ENCODE data around the gene PHF19.

The PHF19 gene

DNA sequence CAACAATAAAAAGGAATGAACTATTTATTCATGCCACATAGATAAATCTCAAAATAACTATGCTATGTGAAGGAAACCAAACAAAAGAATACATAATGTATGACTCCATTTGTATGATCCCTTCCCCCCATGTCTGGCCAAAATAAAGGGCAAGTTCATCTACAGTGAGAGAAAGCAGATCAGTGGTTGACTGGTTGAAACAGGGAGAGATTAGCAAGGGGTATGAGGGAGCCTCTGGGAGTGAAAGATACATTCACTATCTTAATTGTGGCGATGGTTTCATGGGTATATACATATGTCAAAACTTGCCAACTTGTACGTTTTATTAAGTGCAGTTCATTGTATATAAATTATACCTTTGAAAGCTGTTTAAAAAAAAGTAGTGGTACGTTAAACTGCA lies 39.1 kb downstream of the PHF19 start:
- no peak overlapping the region for H3K4me3 ChIP-seq (ENCODE audit: low read depth, low read length)
- CTCF ChIA-PET, result no interaction called here
- no peak for DNase-seq (ENCODE audit: low read depth, low spot score)
- POLR2A ChIA-PET, result no interaction called here
- TF ChIP-seq CTCF (IDR thresholded peaks at IDR 0.05; ENCODE audit: insufficient read depth, low read length, missing control alignments), result no peak

DNA sequence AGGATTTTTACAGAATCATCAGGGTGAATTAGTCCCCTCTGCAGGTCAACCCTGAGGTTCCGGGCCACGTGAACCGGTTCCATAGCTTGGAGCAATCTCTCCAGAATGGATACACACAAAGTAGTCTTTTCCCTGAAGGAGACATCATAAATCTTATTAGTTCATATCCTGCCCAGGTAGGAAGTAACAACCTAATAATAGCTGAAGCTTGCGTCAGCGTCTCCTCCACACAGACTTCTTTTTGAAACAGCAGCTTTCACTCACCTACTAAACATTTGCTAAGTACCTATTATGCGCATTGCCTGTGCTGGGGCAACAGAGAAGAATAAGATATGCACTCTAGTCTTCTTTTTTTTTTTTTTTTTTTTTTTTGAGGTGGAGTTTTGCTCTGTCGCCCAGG lies 43.7 kb downstream of the PHF19 start:
- DNase-seq (ENCODE audit: low read depth, low spot score), result no peak
- CTCF ChIA-PET, result no interaction called here

GRCh38 chr9:120832807-120833206 lies 44.2 kb downstream of the PHF19 start:
- ChIA-PET POLR2A (interaction anchor here (0.6 kb wide), 1 partner anchor 33 kb away, joined by 3 read pairs; no protein-coding TSS in a partner anchor), CTCF (interaction anchor here (0.8 to 0.9 kb wide), 2 partner anchors 10 to 77 kb away, joined by 3 read pairs; partner anchors contain the start of gene PSMD5)
- H3K4me3 ChIP-seq (ENCODE audit: low read depth, low read length), result no peak overlapping the region
- DNase-seq (ENCODE audit: low read depth, low spot score), result no peak
- no peak for TF ChIP-seq CTCF (IDR thresholded peaks at IDR 0.05; ENCODE audit: insufficient read depth, low read length, missing control alignments)

More for the DNA sequence above, 43.7 kb downstream of the PHF19 start:
- no peak overlapping the region for H3K4me3 ChIP-seq (ENCODE audit: low read depth, low read length)
- POLR2A ChIA-PET, result interaction anchor here (0.6 kb wide), 1 partner anchor 34 kb away, joined by 3 read pairs; no protein-coding TSS in a partner anchor
- no peak for TF ChIP-seq CTCF (IDR thresholded peaks at IDR 0.05; ENCODE audit: insufficient read depth, low read length, missing control alignments)

- ChIA-PET POLR2A (no interaction called here), CTCF (interaction anchor here (1.2 kb wide), 1 partner anchor 106 kb away, joined by 3 read pairs; no protein-coding TSS in a partner anchor)
- no peak overlapping the region for H3K4me3 ChIP-seq (ENCODE audit: low read depth, low read length)
- no peak for DNase-seq (ENCODE audit: low read depth, low spot score)
- TF ChIP-seq CTCF (IDR thresholded peaks at IDR 0.05; ENCODE audit: insufficient read depth, low read length, missing control alignments), result no peak
Measured at GRCh38 chr9:120830865-120831264, 46.1 kb downstream of the PHF19 start.

DNA sequence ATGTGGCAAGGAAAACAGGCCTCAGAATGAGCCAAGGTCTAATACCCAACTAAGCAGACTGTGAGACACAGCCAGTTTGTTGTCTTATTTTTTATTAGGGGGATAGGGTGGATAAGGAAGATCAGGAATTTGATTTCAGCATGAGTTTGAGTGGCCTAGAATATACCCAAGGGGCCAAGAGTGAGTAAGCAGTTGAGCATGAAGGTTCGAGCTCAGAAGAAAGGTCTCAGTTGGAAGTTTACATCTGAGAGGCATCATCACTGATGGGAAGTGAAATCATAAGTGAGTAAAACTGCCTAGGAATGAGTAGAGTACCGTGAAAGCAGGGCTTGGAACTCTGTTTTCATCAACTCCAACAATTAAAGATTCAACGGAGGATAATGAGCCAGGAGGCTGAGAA lies 46.8 kb downstream of the PHF19 start:
- CTCF ChIA-PET, result interaction anchor here (1.0 to 1.2 kb wide), 2 partner anchors 107 to 210 kb away, joined by 3 read pairs; no protein-coding TSS in a partner anchor
- TF ChIP-seq CTCF (IDR thresholded peaks at IDR 0.05; ENCODE audit: insufficient read depth, low read length, missing control alignments), result no peak
- H3K4me3 ChIP-seq (ENCODE audit: low read depth, low read length), result no peak overlapping the region
- POLR2A ChIA-PET, result no interaction called here
- no peak for DNase-seq (ENCODE audit: low read depth, low spot score)

GRCh38 chr9:120829650-120830049 lies 47.3 kb downstream of the PHF19 start:
- POLR2A ChIA-PET, result no interaction called here
- no peak for TF ChIP-seq CTCF (IDR thresholded peaks at IDR 0.05; ENCODE audit: insufficient read depth, low read length, missing control alignments)
- CTCF ChIA-PET, result interaction anchor here (1.0 to 1.2 kb wide), 2 partner anchors 107 to 210 kb away, joined by 3 read pairs; no protein-coding TSS in a partner anchor
- H3K4me3 ChIP-seq (ENCODE audit: low read depth, low read length), result no peak overlapping the region
- no peak for DNase-seq (ENCODE audit: low read depth, low spot score)

Data from AG04449 (cell line).